Measurements from ENCODE around the gene NFYC.

The NFYC gene

GRCh38 chr1:40783001-40783905 lies 91.7 kb downstream of the NFYC start, which contains the start of gene KCNQ4:
TSS of gene KCNQ4 (plus strand) at chr1:40783787. CDS start at chr1:40784094, 307 bp downstream.
- FAIRE-seq: no peak

GRCh38 chr1:40784141-40784770 lies 92.8 kb downstream of the NFYC start:
- no peak for FAIRE-seq

GRCh38 chr1:40784771-40785151 lies 93.3 kb downstream of the NFYC start:
- FAIRE-seq: no peak

GRCh38 chr1:40785446-40785845 lies 93.9 kb downstream of the NFYC start:
- no peak for FAIRE-seq

GRCh38 chr1:40786171-40786994 lies 94.9 kb downstream of the NFYC start:
- FAIRE-seq: no peak

GRCh38 chr1:40786995-40787705 lies 95.6 kb downstream of the NFYC start:
- no peak for FAIRE-seq

GRCh38 chr1:40787737-40788560 lies 96.4 kb downstream of the NFYC start:
- no peak for FAIRE-seq

GRCh38 chr1:40788561-40789341 lies 97.2 kb downstream of the NFYC start:
- FAIRE-seq: no peak

GRCh38 chr1:40789342-40789598 lies 97.8 kb downstream of the NFYC start:
- FAIRE-seq: no peak

- FAIRE-seq: no peak
Observed at GRCh38 chr1:40789661-40790430, 98.3 kb downstream of the NFYC start.

- FAIRE-seq: no peak
Observed at GRCh38 chr1:40792036-40792435, 100.5 kb downstream of the NFYC start.

GRCh38 chr1:40793617-40794016 lies 102.1 kb downstream of the NFYC start:
- FAIRE-seq: no peak

- FAIRE-seq: no peak
Observed at GRCh38 chr1:40794048-40794447, 102.5 kb downstream of the NFYC start.

GRCh38 chr1:40794974-40795715 lies 103.6 kb downstream of the NFYC start:
- FAIRE-seq: no peak

- FAIRE-seq: no peak
Observed at GRCh38 chr1:40795811-40796586, 104.5 kb downstream of the NFYC start.

- no peak for FAIRE-seq
Observed at GRCh38 chr1:40796939-40797667, 105.6 kb downstream of the NFYC start.

GRCh38 chr1:40797668-40798010 lies 106.1 kb downstream of the NFYC start:
- no peak for FAIRE-seq

Data from A204.1 (cell line).